Activated T-helper 1 cell treated with Interleukin-2 at 50 U/mL for 16 hours (primary cell): Measurements from ENCODE around the gene PWWP2B.

Experiments
- DNase-seq: peaks from one replicate; pipeline ENCODE4 v3.0.0-alpha.2; 2020; ENCODE audit warnings: low read depth

PWWP2B gene

GRCh38 chr10:132459301-132460003 lies 62.5 kb downstream of the PWWP2B start:
- DNase-seq = no peak

- no peak for DNase-seq
These were observed 63.1 kb downstream of the PWWP2B start for GRCh38 chr10:132460071-132460470.

GRCh38 chr10:132460691-132461090 lies 63.7 kb downstream of the PWWP2B start:
- no peak for DNase-seq

GRCh38 chr10:132461103-132461682 lies 64.2 kb downstream of the PWWP2B start:
- DNase-seq = no peak

GRCh38 chr10:132461683-132462231 lies 64.8 kb downstream of the PWWP2B start:
- DNase-seq = no peak

GRCh38 chr10:132462463-132463332 lies 65.7 kb downstream of the PWWP2B start:
- no peak for DNase-seq

GRCh38 chr10:132463333-132464255 lies 66.6 kb downstream of the PWWP2B start:
- no peak for DNase-seq

- DNase-seq = no peak
These were observed 67.5 kb downstream of the PWWP2B start for GRCh38 chr10:132464256-132465192.

- no peak for DNase-seq
These were observed 68.3 kb downstream of the PWWP2B start for GRCh38 chr10:132465193-132465888.

- DNase-seq = no peak
These were observed 69.0 kb downstream of the PWWP2B start for GRCh38 chr10:132465889-132466519.

- no peak for DNase-seq
These were observed 69.8 kb downstream of the PWWP2B start for GRCh38 chr10:132466520-132467463.
